Astrocyte (in vitro differentiated cells and primary cell): ENCODE measurements around the gene C5AR1.

Experiments used
- EZH2 ChIP-seq: IDR thresholded peaks from 2 replicates; pipeline ENCODE4 v1.6.1; 2012; ENCODE audit warnings: mild to moderate bottlenecking, low read length, inconsistent platforms; ENCODE audit not compliant: insufficient read depth
- TF ChIP-seq, protein P1 (sequence below): IDR thresholded peaks from 2 replicates; pipeline ENCODE4 v1.5.1; 2011; ENCODE audit warnings: low read depth, mild to moderate bottlenecking, inconsistent platforms, low read length, moderate library complexity; ENCODE audit not compliant: insufficient read depth

DNA sequence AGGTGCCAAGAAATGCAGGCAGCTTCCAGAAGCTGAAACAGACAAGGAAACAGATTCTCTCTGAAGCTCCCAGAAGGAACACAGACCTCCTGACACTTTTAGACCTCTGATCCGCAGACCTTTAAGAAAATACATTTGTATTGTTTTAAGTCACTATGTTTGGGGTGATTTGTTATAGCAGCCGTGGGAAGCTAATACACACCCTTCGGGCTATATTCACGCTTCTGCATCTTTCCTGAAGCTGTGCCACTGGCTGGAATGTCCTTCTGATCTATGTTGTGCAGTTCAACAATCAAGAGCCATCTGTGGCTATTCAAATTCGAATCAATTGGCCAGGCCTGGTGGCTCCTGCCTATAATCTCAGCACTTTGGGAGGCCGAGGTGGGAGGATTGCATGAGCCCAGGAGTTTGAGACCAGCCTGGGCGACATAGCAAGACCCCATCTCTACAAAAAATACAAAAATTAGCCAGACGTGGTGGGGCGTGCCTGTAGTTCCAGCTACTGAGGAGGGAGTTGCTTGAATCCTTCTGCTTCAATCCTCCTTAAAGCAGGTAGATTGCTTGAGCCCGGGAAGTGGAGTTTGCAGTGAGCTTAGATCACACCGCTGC lies 33.6 kb downstream of the C5AR1 start:
- TF ChIP-seq EZH2: no peak
- TF ChIP-seq, protein P1, sequence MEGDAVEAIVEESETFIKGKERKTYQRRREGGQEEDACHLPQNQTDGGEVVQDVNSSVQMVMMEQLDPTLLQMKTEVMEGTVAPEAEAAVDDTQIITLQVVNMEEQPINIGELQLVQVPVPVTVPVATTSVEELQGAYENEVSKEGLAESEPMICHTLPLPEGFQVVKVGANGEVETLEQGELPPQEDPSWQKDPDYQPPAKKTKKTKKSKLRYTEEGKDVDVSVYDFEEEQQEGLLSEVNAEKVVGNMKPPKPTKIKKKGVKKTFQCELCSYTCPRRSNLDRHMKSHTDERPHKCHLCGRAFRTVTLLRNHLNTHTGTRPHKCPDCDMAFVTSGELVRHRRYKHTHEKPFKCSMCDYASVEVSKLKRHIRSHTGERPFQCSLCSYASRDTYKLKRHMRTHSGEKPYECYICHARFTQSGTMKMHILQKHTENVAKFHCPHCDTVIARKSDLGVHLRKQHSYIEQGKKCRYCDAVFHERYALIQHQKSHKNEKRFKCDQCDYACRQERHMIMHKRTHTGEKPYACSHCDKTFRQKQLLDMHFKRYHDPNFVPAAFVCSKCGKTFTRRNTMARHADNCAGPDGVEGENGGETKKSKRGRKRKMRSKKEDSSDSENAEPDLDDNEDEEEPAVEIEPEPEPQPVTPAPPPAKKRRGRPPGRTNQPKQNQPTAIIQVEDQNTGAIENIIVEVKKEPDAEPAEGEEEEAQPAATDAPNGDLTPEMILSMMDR: no peak
